H1 (cell line): ENCODE results near the gene CACNG4. TPM values are rescaled to one million over a fixed set of nuclear protein-coding genes. Genes with fewer than 3 reads are reported as not detected.

Experiments
- CTCF ChIA-PET: fragments of 300-600 bp; sonication (Branson Sonifier 250); formaldehyde crosslinking; loops from one replicate; lab custom pipeline; 2021; ENCODE audit not compliant: partially characterized antibody; lab: Charles Lee
- POLR2A ChIA-PET: fragments of 300-600 bp; sonication (Branson Sonifier 250); formaldehyde crosslinking; loops from one replicate; lab custom pipeline; 2021; ENCODE audit warnings: inconsistent platforms; ENCODE audit not compliant: partially characterized antibody; lab: Charles Lee
- DNase-seq, 2 experiments: peaks; one replicate each; pipeline versions ENCODE4 v3.0.0 to v3.0.0-alpha.2; 2010 to 2022; ENCODE audit warnings: low spot score in 2 of 2, low read depth in 1 of 2, mixed read lengths in 1 of 2
- FAIRE-seq: peaks from 2 replicates; lab custom pipeline; 2011; peaks lifted over from hg19 to GRCh38; lab: Jason Lieb, UNC
- H2AFZ ChIP-seq: 2 replicates; pipeline ENCODE4 v1.8.1; 2012; ENCODE audit warnings: low read length, inconsistent platforms
- H2AK5ac ChIP-seq: 2 replicates; pipeline ENCODE4 v1.6.1; 2013; ENCODE audit warnings: low read depth, low read length
- H2BK120ac ChIP-seq: replicated peaks from 2 replicates; pipeline ENCODE3; 2013; ENCODE audit warnings: low read depth, low read length, inconsistent platforms
- H2BK12ac ChIP-seq: 2 replicates; pipeline ENCODE4 v1.6.1; 2013; ENCODE audit warnings: low read depth, low read length
- H2BK15ac ChIP-seq: 2 replicates; pipeline ENCODE4 v1.6.1; 2013; ENCODE audit warnings: low read length
- H2BK20ac ChIP-seq: 2 replicates; pipeline ENCODE4 v1.6.1; 2013; ENCODE audit warnings: low read length
- H2BK5ac ChIP-seq: 2 replicates; pipeline ENCODE4 v1.6.1; 2013; ENCODE audit warnings: low read depth, low read length
- H3K14ac ChIP-seq: 2 replicates; pipeline ENCODE4 v1.6.1; 2013; ENCODE audit warnings: inconsistent platforms; ENCODE audit not compliant: insufficient read length
- H3K18ac ChIP-seq: 2 replicates; pipeline ENCODE4 v1.6.1; 2013; ENCODE audit warnings: low read length; ENCODE audit errors: extremely low read depth
- H3K23ac ChIP-seq: 2 replicates; pipeline ENCODE4 v1.6.1; 2013; ENCODE audit warnings: inconsistent platforms; ENCODE audit not compliant: insufficient read length
- H3K23me2 ChIP-seq: 2 replicates; pipeline ENCODE4 v1.6.1; 2013; ENCODE audit warnings: low read depth, low read length
- H3K27ac ChIP-seq: 2 replicates; pipeline ENCODE4 v1.6.1; 2011; ENCODE audit warnings: low read depth, low read length, inconsistent platforms
- H3K27me3 ChIP-seq, 4 experiments: replicated peaks in 1 of 4; 1 replicate in 1 of 4; 2 replicates in 3 of 4; pipeline versions ENCODE4 v1.6.1 to v1.8.1; 2011 to 2013; ENCODE audit warnings: low read length in 3 of 4, mild to moderate bottlenecking in 3 of 4, inconsistent platforms in 2 of 4, mixed read lengths in 2 of 4, moderate library complexity in 1 of 4; ENCODE audit not compliant: control insufficient read depth in 3 of 4, insufficient read depth in 3 of 4; ENCODE audit errors: extremely low read depth in 1 of 4
- H3K36me3 ChIP-seq, 4 experiments: 2 replicates each; pipeline versions ENCODE4 v1.6.1 to v1.8.1; 2011 to 2013; ENCODE audit warnings: mild to moderate bottlenecking in 4 of 4, low read length in 3 of 4, moderate library complexity in 2 of 4, control low read depth in 1 of 4, inconsistent platforms in 1 of 4; ENCODE audit not compliant: insufficient read depth in 4 of 4, control insufficient read depth in 2 of 4
- H3K4ac ChIP-seq: replicated peaks from 2 replicates; pipeline ENCODE3; 2013; ENCODE audit warnings: low read length, low read depth, mixed read lengths, inconsistent platforms; ENCODE audit not compliant: insufficient read length
- H3K4me1 ChIP-seq, 4 experiments: replicated peaks in 1 of 4; 1 replicate in 1 of 4; 2 replicates in 3 of 4; pipeline versions ENCODE4 v1.6.1 to v1.8.1; 2011 to 2013; ENCODE audit warnings: low read length in 3 of 4, inconsistent platforms in 2 of 4, mixed read lengths in 1 of 4; ENCODE audit not compliant: insufficient read depth in 4 of 4, control insufficient read depth in 3 of 4
- H3K4me2 ChIP-seq, 2 experiments: 2 replicates each; pipeline versions ENCODE4 v1.6.1 to v1.8.1; 2011 to 2013; ENCODE audit warnings: low read depth in 2 of 2, low read length in 2 of 2, control low read depth in 1 of 2, inconsistent platforms in 1 of 2, mild to moderate bottlenecking in 1 of 2; ENCODE audit not compliant: insufficient read depth in 1 of 2
- H3K4me3 ChIP-seq, 4 experiments: fragments of 200-600, 300-600 bp in 1 of 4; sonication (generic), shearing (Covaris generic), sonication (Bioruptor Twin) in 1 of 4; 2 replicates each; pipeline versions ENCODE4 v1.5.1 to v1.8.1; 2011 to 2016; ENCODE audit warnings: low read length in 4 of 4, low read depth in 3 of 4, control low read depth in 2 of 4, inconsistent platforms in 2 of 4, mild to moderate bottlenecking in 2 of 4, mixed read lengths in 1 of 4, moderate library complexity in 1 of 4; ENCODE audit not compliant: insufficient read depth in 2 of 4; ENCODE audit errors: extremely low read depth in 1 of 4
- H3K56ac ChIP-seq: replicated peaks from 2 replicates; pipeline ENCODE3; 2013; ENCODE audit warnings: low read depth, mild to moderate bottlenecking, mixed read lengths, low read length, inconsistent platforms; ENCODE audit not compliant: insufficient read length
- H3K79me1 ChIP-seq: 2 replicates; pipeline ENCODE4 v1.6.1; 2013; ENCODE audit warnings: low read depth, low read length, control low read depth
- H3K79me2 ChIP-seq, 2 experiments: 2 replicates each; pipeline versions ENCODE4 v1.6.1 to v1.8.1; 2012 to 2013; ENCODE audit warnings: low read length in 2 of 2, mild to moderate bottlenecking in 2 of 2, inconsistent platforms in 1 of 2; ENCODE audit not compliant: insufficient read depth in 2 of 2, control insufficient read depth in 1 of 2
- H3K9ac ChIP-seq, 4 experiments: replicated peaks in 1 of 4; 1 replicate in 1 of 4; 2 replicates in 3 of 4; pipeline versions ENCODE4 v1.6.1 to v1.8.1; 2011 to 2013; ENCODE audit warnings: low read depth in 3 of 4, low read length in 3 of 4, control low read depth in 2 of 4, mild to moderate bottlenecking in 2 of 4, moderate library complexity in 2 of 4, inconsistent platforms in 1 of 4; ENCODE audit errors: extremely low read depth in 1 of 4
- H3K9me3 ChIP-seq, 2 experiments: 2 replicates each; pipeline versions ENCODE4 v1.6.1 to v1.8.1; 2012 to 2013; ENCODE audit warnings: mild to moderate bottlenecking in 2 of 2, moderate library complexity in 2 of 2, control low read depth in 1 of 2, inconsistent platforms in 1 of 2, low read depth in 1 of 2, low read length in 1 of 2, mixed read lengths in 1 of 2; ENCODE audit not compliant: insufficient read depth in 2 of 2
- H4K20me1 ChIP-seq, 2 experiments: replicated peaks in 1 of 2; 2 replicates each; pipeline versions ENCODE3 to v1.8.1; 2011 to 2013; ENCODE audit warnings: inconsistent platforms in 2 of 2, low read length in 2 of 2, mild to moderate bottlenecking in 1 of 2; ENCODE audit not compliant: insufficient read depth in 2 of 2, control insufficient read depth in 1 of 2
- H4K5ac ChIP-seq: 2 replicates; pipeline ENCODE4 v1.6.1; 2013; ENCODE audit warnings: low read length, low read depth, mixed read lengths, inconsistent platforms; ENCODE audit not compliant: insufficient read length
- H4K8ac ChIP-seq: 2 replicates; pipeline ENCODE4 v1.8.0; 2013; ENCODE audit warnings: mild to moderate bottlenecking, moderate library complexity, low read length, inconsistent platforms; ENCODE audit not compliant: insufficient read depth; ENCODE audit errors: extremely low read depth
- H4K91ac ChIP-seq: replicated peaks from 2 replicates; pipeline ENCODE3; 2013; ENCODE audit warnings: low read length, mixed read lengths, inconsistent platforms; ENCODE audit not compliant: insufficient read length
- BRCA1 ChIP-seq: IDR thresholded peaks from 2 replicates; pipeline ENCODE4 v1.6.1; 2012; ENCODE audit warnings: low read depth, low read length, improper control_type of control experiment
- CEBPB ChIP-seq: IDR thresholded peaks from 2 replicates; pipeline ENCODE4 v1.6.1; 2012; ENCODE audit warnings: low read depth, low read length
- CHD1 ChIP-seq: IDR thresholded peaks from 2 replicates; pipeline ENCODE4 v1.6.1; 2012; ENCODE audit warnings: low read depth, low read length, improper control_type of control experiment
- CTCF ChIP-seq, 3 experiments: IDR thresholded peaks; 1 replicate in 2 of 3; 2 replicates in 1 of 3; pipeline versions ENCODE4 v1.5.1 to v1.6.1; 2011; ENCODE audit warnings: low read length in 3 of 3, mild to moderate bottlenecking in 3 of 3, inconsistent platforms in 2 of 3, low read depth in 1 of 3, moderate library complexity in 1 of 3; ENCODE audit not compliant: insufficient read depth in 1 of 3; ENCODE audit errors: control extremely low read depth in 1 of 3
- FOSL1 ChIP-seq: IDR thresholded peaks from 2 replicates; pipeline ENCODE4 v1.6.1; 2011; ENCODE audit warnings: mild to moderate bottlenecking, low read depth, low read length, moderate library complexity; ENCODE audit not compliant: insufficient read depth
- KDM1A ChIP-seq: fragments of 200-600, 300-600 bp; sonication (generic); IDR thresholded peaks from 2 replicates; pipeline ENCODE4 v1.7.1; 2016; ENCODE audit warnings: mild to moderate bottlenecking, low read length, borderline replicate concordance
- SIRT6 ChIP-seq: IDR thresholded peaks from one replicate; pipeline ENCODE4 v1.7.1; 2012; ENCODE audit warnings: low read length, inconsistent platforms
- TAF7 ChIP-seq: optimal IDR thresholded peaks from 2 replicates; pipeline ENCODE3; 2011; ENCODE audit warnings: low read depth, mild to moderate bottlenecking, inconsistent platforms, low read length, moderate library complexity, borderline replicate concordance
- TEAD4 ChIP-seq: IDR thresholded peaks from 2 replicates; pipeline ENCODE4 v1.6.1; 2012; ENCODE audit warnings: low read depth, low read length, inconsistent platforms, mixed read lengths
- YY1 ChIP-seq: IDR thresholded peaks from 2 replicates; pipeline ENCODE4 v1.6.1; 2011; ENCODE audit warnings: low read depth, mild to moderate bottlenecking, low read length
- WGBS, 2 experiments: shearing (Covaris generic) in 1 of 2; methylation state at CpG; one replicate each; pipeline versions ENCODE4 v1.1.6 to v1.1.7; 2013 to 2015; ENCODE audit warnings: low lambda C conversion rate in 2 of 2, mixed read lengths in 2 of 2, inconsistent platforms in 1 of 2, low coverage in 1 of 2, missing lambda C conversion rate in 1 of 2; ENCODE audit not compliant: insufficient replicate concordance in 2 of 2, insufficient coverage in 1 of 2, insufficient read length in 1 of 2; ENCODE audit errors: extremely low coverage in 1 of 2, missing lambda C conversion rate in 1 of 2; 5-methylcytosine and 5-hydroxymethylcytosine counted together
- polyA plus RNA-seq, 7 experiments: library from polyadenylated mRNA; depleted of rRNA in 3 of 7; stranded (reverse) in 5 of 7; unstranded in 2 of 7; fragments of >200 nt in 5 of 7; fragments of 200-250 nt in 2 of 7; gene quantifications; 1 replicate in 5 of 7; 2 replicates in 1 of 7; 4 replicates in 1 of 7; pipeline versions ENCODE4 v1.2.1 to v1.2.3, GENCODE V29; 2011 to 2013; ENCODE audit warnings: missing spikeins in 2 of 7, mixed read lengths in 2 of 7
- total RNA-seq: library from RNA; stranded (reverse); fragmentation: NEBNext Ultra II Directional; extraction: Animal tissue kit (Norgen Biotek cat#: 25700); gene quantifications from 2 replicates; pipeline ENCODE4 v1.2.1, GENCODE V29; 2021

The CACNG4 gene
- total and polyA plus RNA-seq, 2 of the 8 experiments (the other 6 are each of a cell fraction or from before 2014, with no cell fraction given), result 3.6 to 5.6 TPM

GRCh38 chr17:66942451-66943264, 21.8 kb upstream of the CACNG4 start:
- Histone ChIP-seq H2BK15ac (no peak overlapping the region), H3K79me2 (no peaks in the 10 kb centered on the region), H3K9me3 (peaks cover 4 to 11% of the 10 kb centered on the region in 2 experiments), H3K23ac (no peak overlapping the region), H3K27ac (no peak overlapping the region), H2AFZ (peak overlapping the region; percentile 40; the same call in 1 of the 2 replicates), H3K4me1 (peaks cover 1 to 10% (median 4%) of the 10 kb centered on the region in 4 experiments; a peak in 4 of 7 replicates), H2BK5ac (no peak overlapping the region), H4K5ac (no peak overlapping the region), H3K27me3 (0 out of 7 replicates have a peak, but pooled peaks cover 0 to 3% (median 0%) of the 10 kb centered on the region in 4 experiments), H3K14ac (no peak overlapping the region), H4K8ac (no peak overlapping the region), H3K4ac (no peak overlapping the region), H2AK5ac (no peak overlapping the region), H3K56ac (peak overlapping the region; percentile 32), H2BK120ac (no peak overlapping the region), H2BK20ac (no peak overlapping the region), H4K91ac (no peak overlapping the region), H3K36me3 (no peaks in the 10 kb centered on the region), H3K79me1 (no peaks in the 10 kb centered on the region), H3K18ac (no peak overlapping the region), H2BK12ac (no peak overlapping the region), H3K4me2 (no peak overlapping the region), H3K9ac (no peak overlapping the region), H3K23me2 (no peaks in the 10 kb centered on the region), H3K4me3 (no peak overlapping the region), H4K20me1 (no peaks in the 10 kb centered on the region)
- ChIA-PET CTCF (interaction anchor here (0.6 to 4.2 kb wide), 3 partner anchors 9 to 92 kb away, joined by 3 to 17 read pairs (median 3); no protein-coding TSS in a partner anchor), POLR2A (interaction anchor here (1.5 kb wide), 1 partner anchor 10 kb away, joined by 5 read pairs; no protein-coding TSS in a partner anchor)
- no peak for DNase-seq
- WGBS, 2 experiments, result 93% methylated on average over 8 of the region's 8 CpGs; no CpG with 5 or more reads in 1 of the 2 experiments
- FAIRE-seq, result no peak
- TF ChIP-seq CTCF (IDR thresholded peaks at IDR 0.05; ENCODE audit: control extremely low read depth in 1 of 3, insufficient read depth in 1 of 3, low read depth in 1 of 3, low read length in 3 of 3) (peak in 1 of 3 experiments; percentile 7; a peak in 1 of 4 replicates), CHD1 (no peak), CEBPB (no peak), KDM1A (0 out of 2 replicates have a peak, but pooled peaks have one; percentile 65), TAF7 (no peak), TEAD4 (no peak), BRCA1 (no peak), YY1 (no peak), SIRT6 (no peak), FOSL1 (no peak)
